ENCODE measurements around the gene CSF1R.

CSF1R gene

DNA sequence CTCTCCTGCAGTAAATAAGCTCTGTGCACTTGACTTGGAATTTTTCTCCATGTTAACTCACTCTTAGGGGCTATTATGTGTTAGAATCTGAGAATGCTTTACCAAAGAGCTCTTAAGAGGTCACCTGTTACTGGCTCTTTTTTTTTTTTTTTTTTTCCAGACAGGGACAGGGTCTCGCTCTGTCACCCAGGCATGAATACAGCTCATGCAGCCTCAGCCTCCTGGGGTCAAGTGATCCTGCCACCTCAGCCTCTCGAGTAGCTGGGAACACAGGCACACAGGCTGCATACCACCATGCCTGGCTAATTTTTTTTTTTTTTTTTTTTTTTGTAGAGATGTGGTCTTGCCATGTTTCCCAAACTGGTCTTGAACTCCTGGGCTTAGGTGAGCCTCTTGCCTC, 63.7 kb downstream of the CSF1R start:
- no peak for DNase-seq

DNA sequence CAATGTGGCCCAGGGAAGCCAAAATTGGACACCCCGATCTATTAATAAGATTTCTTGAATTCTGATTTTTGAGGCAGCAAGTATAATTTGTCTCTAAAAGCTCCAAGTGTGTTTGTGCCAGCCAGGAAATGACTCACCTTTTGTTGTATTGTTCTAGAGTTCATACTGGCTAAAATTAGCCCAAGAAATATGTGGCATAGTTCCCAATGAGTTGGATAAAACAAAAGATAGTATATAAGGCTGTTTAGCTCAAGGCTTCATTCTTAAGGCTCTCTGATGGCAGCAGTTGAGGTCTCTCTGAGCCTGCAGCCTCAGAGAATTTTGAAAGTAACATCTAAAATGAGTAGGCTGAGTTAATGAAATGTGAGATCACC, 64.2 kb downstream of the CSF1R start:
- no peak for DNase-seq

DNA sequence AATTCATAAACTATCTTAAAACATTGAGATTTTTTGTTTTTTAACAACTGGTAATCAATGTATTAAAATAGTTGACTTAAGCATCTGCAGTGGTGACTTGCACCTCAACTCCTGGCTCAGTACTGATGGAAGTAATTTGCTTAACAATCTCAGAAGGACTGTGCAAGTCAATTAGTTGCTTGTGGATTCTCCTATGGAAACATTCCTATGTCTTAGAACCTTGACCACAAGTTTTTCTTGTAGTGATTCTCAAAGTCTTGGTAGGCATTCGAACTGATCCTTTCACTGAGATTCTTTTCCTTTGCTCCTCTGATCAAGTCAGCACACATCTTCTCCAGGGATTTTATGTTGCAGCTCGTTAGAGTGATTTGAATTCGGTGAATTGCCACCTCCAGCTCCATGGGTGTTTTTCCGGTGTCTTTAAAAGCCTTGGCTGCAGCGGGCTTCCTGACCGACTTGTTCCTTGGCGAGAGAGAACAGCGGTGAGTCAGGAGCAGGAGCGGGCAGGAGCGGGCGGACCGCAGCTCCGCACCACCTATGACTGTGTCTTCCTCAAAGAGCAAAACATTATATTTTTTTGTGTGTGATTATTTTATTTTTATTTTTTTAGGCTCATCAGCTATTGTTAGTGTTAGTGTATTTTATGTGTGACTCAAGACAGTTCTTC, 64.7 kb downstream of the CSF1R start:
- DNase-seq: no peak

DNA sequence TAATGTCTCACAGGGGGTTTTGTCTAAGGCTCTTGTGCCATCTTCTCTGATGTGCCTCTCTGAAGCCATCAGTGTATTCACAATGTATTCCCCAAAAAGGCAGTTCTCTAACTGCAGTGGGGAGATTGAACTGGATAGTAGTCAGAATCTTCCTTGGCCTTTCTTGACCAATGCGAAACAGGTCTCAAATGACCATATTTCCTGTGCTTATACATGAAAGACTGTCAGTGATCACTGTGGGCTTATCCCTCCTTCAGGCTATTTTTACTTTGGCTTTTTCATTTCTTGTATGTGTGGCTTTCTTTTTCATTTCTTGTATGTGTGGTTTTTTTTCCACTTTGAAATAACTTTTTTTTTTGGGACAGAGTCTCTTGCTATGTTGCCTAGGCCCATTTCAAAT, 66.1 kb downstream of the CSF1R start:
- no peak for DNase-seq

DNA sequence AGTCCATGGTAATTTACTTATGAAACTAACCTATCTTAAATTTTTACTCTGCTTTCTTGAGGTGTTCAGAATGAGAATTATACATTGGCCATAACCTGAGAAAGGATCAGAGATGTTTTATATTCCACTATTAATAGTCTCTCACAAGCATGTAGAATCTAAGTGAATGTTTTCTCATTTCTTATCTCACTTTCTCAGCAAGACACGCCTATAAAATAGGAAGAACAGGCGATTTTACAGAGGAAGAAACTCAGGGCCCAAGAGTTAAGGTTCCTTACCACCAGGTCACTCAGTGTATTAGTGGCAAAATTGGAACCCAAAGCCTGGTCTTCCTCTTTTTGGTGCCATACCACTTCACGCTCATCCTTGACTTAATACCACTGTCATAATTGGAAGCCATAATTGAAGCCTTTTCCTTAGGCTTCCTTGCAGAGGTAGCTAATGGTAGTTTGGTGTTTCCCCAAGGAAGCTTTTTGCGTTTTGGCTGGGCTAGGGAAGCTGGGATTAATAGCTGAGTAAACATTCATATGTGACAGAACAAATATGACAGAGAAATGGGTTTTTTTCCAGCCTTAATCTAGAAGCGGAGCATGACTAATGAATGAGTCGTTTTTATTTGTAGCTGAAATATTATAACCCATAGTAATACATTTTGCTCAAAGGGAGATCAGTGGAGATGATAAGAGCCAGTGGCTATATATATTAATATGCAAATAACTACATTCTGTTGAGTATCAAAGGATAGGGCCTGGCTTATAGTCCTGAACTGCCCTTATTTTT, 68.9 kb downstream of the CSF1R start:
- no peak for DNase-seq

DNA sequence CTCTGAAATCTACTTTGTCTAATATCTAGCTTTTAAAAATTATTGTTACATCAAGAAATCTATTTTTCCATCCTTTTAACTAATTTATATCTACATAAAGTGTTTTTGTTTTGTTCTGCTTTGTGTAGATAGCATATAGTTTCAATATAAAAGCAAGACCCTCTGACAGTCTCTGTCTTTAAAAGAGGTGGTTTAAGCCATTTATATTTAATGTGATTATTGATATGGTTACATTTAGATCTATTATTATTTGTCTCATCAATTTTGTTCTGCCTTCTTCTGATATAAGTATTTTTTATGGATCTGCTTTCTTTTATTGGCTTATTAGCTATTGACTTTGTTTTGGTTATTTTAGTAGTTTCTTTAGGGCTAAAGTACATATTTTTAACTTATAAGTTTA, 69.8 kb downstream of the CSF1R start:
- DNase-seq: no peak

DNA sequence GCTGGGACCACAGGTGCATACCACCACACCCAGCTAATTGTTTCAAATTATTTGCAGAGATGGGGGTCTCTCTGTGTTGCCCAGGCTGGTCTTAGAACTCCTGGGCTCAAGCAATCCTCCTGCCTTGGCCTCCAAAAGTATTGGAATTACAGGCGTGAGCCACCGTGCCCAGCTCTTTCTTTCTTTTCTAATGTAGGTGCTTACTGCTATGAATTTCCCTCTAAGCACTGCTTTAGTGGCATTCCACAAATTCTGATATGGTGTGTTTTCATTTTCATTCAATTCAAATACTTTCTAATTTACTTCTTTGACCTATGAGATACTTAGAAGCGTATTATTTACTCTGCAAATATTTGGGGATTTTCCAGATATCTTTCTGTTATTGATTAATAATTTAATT, 70.9 kb downstream of the CSF1R start:
- DNase-seq: no peak

DNA sequence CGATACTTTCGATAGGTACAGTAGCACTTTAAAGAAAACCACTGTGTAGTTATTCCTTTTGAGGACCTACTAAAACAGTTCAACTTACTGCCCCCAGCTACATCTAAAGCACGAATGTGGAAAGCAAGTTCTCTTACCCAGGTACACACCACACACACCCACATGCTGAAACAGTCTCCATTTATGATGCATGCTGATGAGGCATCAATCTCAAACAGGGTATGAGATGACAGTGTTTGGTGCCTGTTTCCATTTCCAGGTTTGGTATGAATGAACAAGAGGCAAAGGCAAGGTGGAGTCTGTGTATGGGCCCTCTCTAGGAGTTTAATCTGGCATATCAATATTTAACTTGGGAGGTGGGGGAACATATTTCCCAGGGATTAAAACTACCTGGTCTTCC, 71.9 kb downstream of the CSF1R start:
- no peak for DNase-seq

DNA sequence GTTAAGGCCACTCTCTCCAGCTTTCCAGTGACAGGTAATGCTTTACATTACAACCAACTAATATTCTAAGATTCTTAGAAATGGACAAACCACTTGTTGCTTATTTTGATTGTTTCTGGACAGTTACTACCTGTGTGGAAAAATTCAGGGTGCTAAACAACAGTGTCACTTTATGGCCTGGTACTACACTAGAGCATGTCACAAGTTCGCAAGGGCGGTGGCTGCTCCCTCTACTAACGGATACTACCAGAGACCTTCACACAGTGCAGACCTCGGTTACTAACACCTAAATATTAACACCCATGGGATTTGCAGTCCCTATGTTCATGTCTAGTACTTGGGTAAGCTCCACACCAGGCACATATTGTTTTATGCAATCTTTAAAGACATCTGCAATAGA, 72.4 kb downstream of the CSF1R start:
- DNase-seq: no peak

DNA sequence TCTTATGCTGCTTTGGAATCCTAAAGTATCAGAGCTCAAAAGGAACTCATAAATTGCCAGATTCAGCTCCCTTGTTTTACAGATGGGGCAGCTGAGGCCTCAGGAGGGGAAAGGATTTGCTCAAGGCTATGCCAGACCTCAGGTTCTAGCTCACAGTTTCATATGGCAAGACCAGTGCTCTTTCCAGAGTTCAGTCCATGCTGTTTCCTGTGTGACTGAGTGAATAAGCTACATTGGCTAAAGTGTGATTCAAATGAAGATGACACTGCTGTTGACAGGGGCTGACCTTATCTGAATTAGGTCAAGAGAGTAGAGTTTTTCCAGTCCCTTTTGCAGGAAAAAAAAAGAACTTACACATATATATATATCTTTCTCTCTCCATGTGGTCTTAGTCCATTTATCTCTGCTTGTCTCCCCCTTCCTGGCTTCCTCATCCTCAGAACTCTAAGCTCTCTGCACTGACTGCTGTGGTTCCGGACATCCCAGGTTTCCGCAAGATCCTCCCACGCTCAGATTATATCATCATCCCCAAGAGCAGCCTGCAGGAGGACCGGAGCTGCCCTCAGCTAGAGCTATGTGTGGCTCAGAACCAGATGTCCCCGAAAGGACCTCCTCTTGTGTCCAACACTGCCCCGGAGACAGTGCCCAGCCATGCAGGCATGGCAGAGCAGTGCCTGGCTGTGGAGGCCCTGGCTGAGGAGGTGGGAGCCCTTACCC, 76.5 kb downstream of the CSF1R start:
- DNase-seq: no peak

DNA sequence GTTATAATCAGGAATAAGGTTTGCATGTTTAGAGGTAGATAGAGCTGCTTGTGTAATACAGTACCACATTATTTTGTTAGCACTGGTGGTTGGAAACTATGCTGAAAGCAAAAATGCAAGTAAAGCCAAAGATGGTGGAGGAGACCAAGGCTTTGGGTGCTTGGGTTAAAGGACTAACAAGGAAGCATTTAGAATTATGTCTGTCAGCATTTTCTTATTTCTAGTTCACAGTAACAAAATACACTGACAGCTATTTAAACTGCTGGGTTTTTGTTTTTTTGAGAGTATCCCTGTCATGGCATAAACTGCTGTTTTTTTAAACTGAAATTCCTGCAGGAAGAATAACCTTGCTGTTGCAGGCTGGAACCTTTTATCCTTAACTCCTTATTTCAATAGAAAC, 79.3 kb downstream of the CSF1R start:
- no peak for DNase-seq

DNA sequence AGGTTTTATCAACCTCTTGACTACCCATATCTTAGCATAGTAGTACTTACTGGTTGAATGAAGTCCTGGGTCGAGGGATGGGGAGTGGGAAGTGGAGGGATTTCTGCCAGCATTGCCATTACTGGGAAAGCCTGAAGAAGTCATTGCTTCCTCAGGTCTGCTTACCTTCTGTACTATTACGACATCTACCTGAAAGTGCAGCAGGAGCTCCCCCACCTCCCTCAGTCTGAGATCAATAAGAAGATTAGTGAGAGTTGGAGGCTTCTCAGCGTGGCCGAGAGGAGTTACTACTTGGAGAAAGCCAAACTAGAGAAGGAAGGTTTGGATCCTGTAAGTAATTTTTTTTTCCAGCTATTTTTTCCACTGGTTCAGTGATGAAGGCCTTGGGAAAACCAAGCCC, 80.0 kb downstream of the CSF1R start:
- no peak for DNase-seq
